MCF 10A (cell line): ENCODE results near the gene PNMA6F. TPM values are rescaled to one million over a fixed set of nuclear protein-coding genes. Genes with fewer than 3 reads are reported as not detected.

Experiments
- BruUV-seq: library from RNA; stranded (reverse); fragments of 400-500 nt; replicated peaks from 2 replicates; lab custom pipeline; 2021; lab: Mats Ljungman, UMichigan
- CTCF ChIA-PET: fragments of 300-600 bp; sonication (Branson Sonifier 250); formaldehyde crosslinking; extraction: SDS; loops from one replicate; lab custom pipeline; 2021; ENCODE audit warnings: antibody characterized with exemption, inconsistent platforms; lab: Yijun Ruan, JAX
- POLR2A ChIA-PET: fragments of 300-600, 350-650 bp; sonication (Branson Sonifier 250); formaldehyde crosslinking; extraction: SDS; loops from one replicate; lab custom pipeline; 2020; ENCODE audit warnings: antibody characterized with exemption, inconsistent platforms; lab: Yijun Ruan, JAX
- DNase-seq: peaks from one replicate; pipeline ENCODE4 v3.0.0-alpha.2; 2018; ENCODE audit not compliant: unreplicated experiment
- H3K27ac Mint-ChIP-seq: one replicate; pipeline ENCODE4 v1.8.0; 2022; ENCODE audit warnings: mild to moderate bottlenecking, low read depth, mixed read lengths; ENCODE audit not compliant: unreplicated experiment
- H3K27me3 Mint-ChIP-seq: one replicate; pipeline ENCODE4 v1.8.0; 2022; ENCODE audit warnings: mixed read lengths; ENCODE audit not compliant: insufficient read depth, unreplicated experiment
- H3K36me3 Mint-ChIP-seq: one replicate; pipeline ENCODE4 v1.8.0; 2022; ENCODE audit warnings: mild to moderate bottlenecking, moderate library complexity, mixed read lengths; ENCODE audit not compliant: insufficient read depth, unreplicated experiment
- H3K4me1 Mint-ChIP-seq: one replicate; pipeline ENCODE4 v1.8.0; 2022; ENCODE audit warnings: mixed read lengths; ENCODE audit not compliant: insufficient read depth, unreplicated experiment
- H3K4me3 Mint-ChIP-seq: one replicate; pipeline ENCODE4 v1.8.0; 2022; ENCODE audit warnings: mild to moderate bottlenecking, moderate library complexity, mixed read lengths; ENCODE audit not compliant: unreplicated experiment
- H3K9me3 Mint-ChIP-seq: one replicate; pipeline ENCODE4 v1.8.0; 2022; ENCODE audit warnings: mixed read lengths; ENCODE audit not compliant: unreplicated experiment
- intact Hi-C: fragments of 100-400 bp; cut with micrococcal nuclease; formaldehyde crosslinking; loops from 2 replicates; pipeline ENCODE4 v1.14.1; 2022
- total RNA-seq: library from RNA; stranded (reverse); gene quantifications from 2 replicates; pipeline ENCODE4 v1.2.3, GENCODE V29; 2022
- TF ChIP-seq, protein P1 (sequence below): fragments of 200-600 bp; IDR thresholded peaks from one replicate; pipeline ENCODE4 v1.8.0; 2022; ENCODE audit warnings: antibody characterized with exemption, mild to moderate bottlenecking; ENCODE audit not compliant: unreplicated experiment

PNMA6F gene
- total RNA-seq, 1 experiment from 2014 or later: not detected

DNA sequence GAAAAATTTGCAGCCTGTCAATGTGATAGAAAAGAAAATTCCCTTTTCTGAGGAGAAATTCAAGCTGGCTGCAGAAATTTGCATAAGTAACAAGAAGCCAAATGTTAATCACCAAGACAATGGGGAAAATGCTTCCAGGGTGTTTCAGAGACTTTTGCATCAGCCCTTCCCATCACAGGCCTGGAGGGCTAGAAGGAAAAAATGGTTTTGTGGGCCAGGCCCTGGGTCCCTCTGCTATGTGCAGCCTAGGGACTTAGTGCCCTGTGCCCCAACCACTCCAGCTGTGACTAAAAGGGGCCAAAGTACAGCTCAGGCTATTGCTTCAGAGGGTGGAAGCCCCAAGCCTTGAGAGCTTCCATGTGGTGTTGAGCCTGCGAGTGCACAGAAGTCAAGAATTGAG lies 36.3 kb upstream of the PNMA6F start:
- no peaks in the 10 kb centered on the region for H3K9me3 Mint-ChIP-seq

GRCh38 chrX:153353416-153353815 lies 31.8 kb upstream of the PNMA6F start:
- no peaks in the 10 kb centered on the region for H3K36me3 Mint-ChIP-seq
- H3K4me3 Mint-ChIP-seq: no peak overlapping the region
- no TSS peak for BruUV-seq
- no peak for DNase-seq
- H3K9me3 Mint-ChIP-seq: no peaks in the 10 kb centered on the region
- no peak overlapping the region for H3K27ac Mint-ChIP-seq
- TF ChIP-seq, protein P1, sequence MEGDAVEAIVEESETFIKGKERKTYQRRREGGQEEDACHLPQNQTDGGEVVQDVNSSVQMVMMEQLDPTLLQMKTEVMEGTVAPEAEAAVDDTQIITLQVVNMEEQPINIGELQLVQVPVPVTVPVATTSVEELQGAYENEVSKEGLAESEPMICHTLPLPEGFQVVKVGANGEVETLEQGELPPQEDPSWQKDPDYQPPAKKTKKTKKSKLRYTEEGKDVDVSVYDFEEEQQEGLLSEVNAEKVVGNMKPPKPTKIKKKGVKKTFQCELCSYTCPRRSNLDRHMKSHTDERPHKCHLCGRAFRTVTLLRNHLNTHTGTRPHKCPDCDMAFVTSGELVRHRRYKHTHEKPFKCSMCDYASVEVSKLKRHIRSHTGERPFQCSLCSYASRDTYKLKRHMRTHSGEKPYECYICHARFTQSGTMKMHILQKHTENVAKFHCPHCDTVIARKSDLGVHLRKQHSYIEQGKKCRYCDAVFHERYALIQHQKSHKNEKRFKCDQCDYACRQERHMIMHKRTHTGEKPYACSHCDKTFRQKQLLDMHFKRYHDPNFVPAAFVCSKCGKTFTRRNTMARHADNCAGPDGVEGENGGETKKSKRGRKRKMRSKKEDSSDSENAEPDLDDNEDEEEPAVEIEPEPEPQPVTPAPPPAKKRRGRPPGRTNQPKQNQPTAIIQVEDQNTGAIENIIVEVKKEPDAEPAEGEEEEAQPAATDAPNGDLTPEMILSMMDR: no peak
- H3K27me3 Mint-ChIP-seq: no peaks in the 10 kb centered on the region
- intact Hi-C loops: no loop called here
- H3K4me1 Mint-ChIP-seq: no peaks in the 10 kb centered on the region
- ChIA-PET POLR2A (interaction anchor here (0.7 kb wide), 1 partner anchor 409 kb away, joined by 3 read pairs; no protein-coding TSS in a partner anchor), CTCF (no interaction called here)

More for the DNA sequence above, 36.3 kb upstream of the PNMA6F start:
- no peaks in the 10 kb centered on the region for H3K4me1 Mint-ChIP-seq
- TF ChIP-seq, protein P1: no peak
- DNase-seq: no peak
- intact Hi-C loops: no loop called here
- H3K27ac Mint-ChIP-seq: no peak overlapping the region
- POLR2A ChIA-PET: no interaction called here
- CTCF ChIA-PET: no interaction called here
- H3K4me3 Mint-ChIP-seq: no peak overlapping the region
- peaks cover 8% of the 10 kb centered on the region for H3K27me3 Mint-ChIP-seq
- no peaks in the 10 kb centered on the region for H3K36me3 Mint-ChIP-seq
- BruUV-seq: no TSS peak

- CTCF ChIA-PET: no interaction called here
- POLR2A ChIA-PET: interaction anchor here (0.7 kb wide), 1 partner anchor 410 kb away, joined by 3 read pairs; no protein-coding TSS in a partner anchor
- no peaks in the 10 kb centered on the region for H3K36me3 Mint-ChIP-seq
- no peak for DNase-seq
- no peaks in the 10 kb centered on the region for H3K27me3 Mint-ChIP-seq
- H3K9me3 Mint-ChIP-seq: no peaks in the 10 kb centered on the region
- intact Hi-C loops: no loop called here
- H3K4me1 Mint-ChIP-seq: no peaks in the 10 kb centered on the region
- no TSS peak for BruUV-seq
- H3K27ac Mint-ChIP-seq: no peak overlapping the region
- TF ChIP-seq, protein P1: no peak
- H3K4me3 Mint-ChIP-seq: no peak overlapping the region
These were observed 31.3 kb upstream of the PNMA6F start for GRCh38 chrX:153352858-153353257.

DNA sequence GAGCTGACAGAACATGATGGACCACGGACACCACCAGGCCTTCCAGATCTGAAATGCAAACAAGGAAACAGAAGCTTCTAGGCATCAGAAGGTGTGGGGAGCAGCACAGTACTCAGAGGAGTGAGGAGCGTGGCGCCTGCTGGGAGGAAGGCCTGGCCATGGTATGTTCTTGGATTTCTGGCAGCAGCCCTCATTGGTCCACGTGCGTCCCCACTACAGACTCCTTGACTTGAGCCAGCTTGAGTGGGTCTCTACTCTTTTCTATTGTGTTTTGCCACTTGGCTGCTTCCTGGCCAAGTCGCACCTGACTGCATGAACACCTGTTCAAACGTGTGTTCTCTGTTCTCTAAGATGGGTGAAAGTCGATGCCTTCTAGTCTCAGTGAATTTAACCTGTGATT lies 30.4 kb upstream of the PNMA6F start:
- DNase-seq: no peak
- ChIA-PET POLR2A (no interaction called here), CTCF (no interaction called here)
- intact Hi-C loops: no loop called here
- no TSS peak for BruUV-seq
- TF ChIP-seq, protein P1: no peak
- Mint-ChIP-seq H3K36me3 (peaks cover 5% of the 10 kb centered on the region), H3K9me3 (no peaks in the 10 kb centered on the region), H3K27me3 (no peaks in the 10 kb centered on the region), H3K4me1 (no peaks in the 10 kb centered on the region), H3K4me3 (no peak overlapping the region), H3K27ac (no peak overlapping the region)
